Measurements from ENCODE around the gene ZMIZ1.
A peak's percentile ranks its signal among the peaks of the same experiment; 100 is the strongest.

Gene ZMIZ1

GRCh38 chr10:79238606-79239005, 169.8 kb downstream of the ZMIZ1 start:
- DNase-seq (ENCODE audit: low read depth), result no peak
- no peak for TF ChIP-seq POLR2A (IDR thresholded peaks at IDR 0.05; ENCODE audit: extremely low read depth, insufficient read length)
- no peak overlapping the region for H3K4me3 ChIP-seq (ENCODE audit: low read depth, low read length)

GRCh38 chr10:79239275-79239779, 170.6 kb downstream of the ZMIZ1 start:
- peak; percentile 57 for DNase-seq (ENCODE audit: low read depth)
- TF ChIP-seq CTCF (IDR thresholded peaks at IDR 0.05; ENCODE audit: low read depth, low read length), result no peak
- TF ChIP-seq MAX (IDR thresholded peaks at IDR 0.05; ENCODE audit: low read depth, low read length), result peak; percentile 59
- H3K4me3 ChIP-seq (ENCODE audit: low read depth, low read length), result no peak overlapping the region

GRCh38 chr10:79239924-79240581, 171.3 kb downstream of the ZMIZ1 start:
- DNase-seq (ENCODE audit: low read depth), result peak; percentile 25
- TF ChIP-seq POLR2A (IDR thresholded peaks at IDR 0.05; ENCODE audit: extremely low read depth, insufficient read length) (no peak), MYC (IDR thresholded peaks at IDR 0.05; ENCODE audit: low read depth, low read length) (no peak; the same call in 1 of the 2 replicates), CTCF (IDR thresholded peaks at IDR 0.05; ENCODE audit: low read depth, low read length) (no peak), MAX (IDR thresholded peaks at IDR 0.05; ENCODE audit: low read depth, low read length) (no peak)
- no peak overlapping the region for H3K4me3 ChIP-seq (ENCODE audit: low read depth, low read length)

- no peak for DNase-seq (ENCODE audit: low read depth)
- no peak for TF ChIP-seq POLR2A (IDR thresholded peaks at IDR 0.05; ENCODE audit: extremely low read depth, insufficient read length)
- no peak overlapping the region for H3K4me3 ChIP-seq (ENCODE audit: low read depth, low read length)
These were observed 172.8 kb downstream of the ZMIZ1 start for GRCh38 chr10:79241629-79241989.

GRCh38 chr10:79241990-79242619, 173.3 kb downstream of the ZMIZ1 start:
- TF ChIP-seq MYC (IDR thresholded peaks at IDR 0.05; ENCODE audit: low read depth, low read length), result peak; percentile 23; the same call in 1 of the 2 replicates
- TF ChIP-seq POLR2A (IDR thresholded peaks at IDR 0.05; ENCODE audit: extremely low read depth, insufficient read length), result no peak
- TF ChIP-seq MAX (IDR thresholded peaks at IDR 0.05; ENCODE audit: low read depth, low read length), result peak; percentile 60
- DNase-seq (ENCODE audit: low read depth), result peak; percentile 92
- H3K4me3 ChIP-seq (ENCODE audit: low read depth, low read length), result peak overlapping the region; percentile 42

GRCh38 chr10:79242620-79243152, 173.9 kb downstream of the ZMIZ1 start:
- DNase-seq (ENCODE audit: low read depth), result peak; percentile 87
- peak overlapping the region; percentile 42 for H3K4me3 ChIP-seq (ENCODE audit: low read depth, low read length)
- peak; percentile 86 for TF ChIP-seq MYC (IDR thresholded peaks at IDR 0.05; ENCODE audit: low read depth, low read length)
- peak; percentile 33 for TF ChIP-seq POLR2A (IDR thresholded peaks at IDR 0.05; ENCODE audit: extremely low read depth, insufficient read length)
- peak; percentile 70; the same call in 1 of the 2 replicates for TF ChIP-seq MAX (IDR thresholded peaks at IDR 0.05; ENCODE audit: low read depth, low read length)
- TF ChIP-seq CTCF (IDR thresholded peaks at IDR 0.05; ENCODE audit: low read depth, low read length), result no peak

GRCh38 chr10:79243181-79244067, 174.7 kb downstream of the ZMIZ1 start:
- H3K4me3 ChIP-seq (ENCODE audit: low read depth, low read length), result peak overlapping the region; percentile 65
- no peak for TF ChIP-seq POLR2A (IDR thresholded peaks at IDR 0.05; ENCODE audit: extremely low read depth, insufficient read length)
- no peak for TF ChIP-seq CTCF (IDR thresholded peaks at IDR 0.05; ENCODE audit: low read depth, low read length)
- TF ChIP-seq MYC (IDR thresholded peaks at IDR 0.05; ENCODE audit: low read depth, low read length), result peak; percentile 38; the same call in 1 of the 2 replicates
- peak; percentile 70; the same call in 1 of the 2 replicates for TF ChIP-seq MAX (IDR thresholded peaks at IDR 0.05; ENCODE audit: low read depth, low read length)
- DNase-seq (ENCODE audit: low read depth), result peak; percentile 79

All from NB4 (cell line).